HG02763 (cell line): ENCODE data around the gene CEL.
"Not testable (repeated sequence)": the region's sequence is repeated elsewhere in the genome, so short reads cannot be mapped to it uniquely, and the experiment has no call there.

Experiments
- ATAC-seq: cut with Tn5 transposase; IDR thresholded peaks from one replicate; pipeline ENCODE4 v1.9.1; 2021; ENCODE audit warnings: mild to moderate bottlenecking, moderate library complexity; ENCODE audit not compliant: unreplicated experiment

The CEL gene

GRCh38 chr9:133080786-133081779 lies 19.3 kb downstream of the CEL start:
- not testable (repeated sequence) for ATAC-seq

GRCh38 chr9:133081957-133082644 lies 20.3 kb downstream of the CEL start:
- not testable (repeated sequence) for ATAC-seq

- ATAC-seq: not testable (repeated sequence)
These were observed 21.9 kb downstream of the CEL start for GRCh38 chr9:133083688-133084087.

- ATAC-seq: not testable (repeated sequence)
These were observed 24.6 kb downstream of the CEL start for GRCh38 chr9:133086212-133086860.

GRCh38 chr9:133086894-133087293 lies 25.1 kb downstream of the CEL start:
- no peak for ATAC-seq

GRCh38 chr9:133087429-133088145 lies 25.8 kb downstream of the CEL start:
- no peak for ATAC-seq

- no peak for ATAC-seq
These were observed 26.5 kb downstream of the CEL start for GRCh38 chr9:133088146-133088750.

- no peak for ATAC-seq
These were observed 27.0 kb downstream of the CEL start for GRCh38 chr9:133088756-133089155.

- ATAC-seq: no peak
These were observed 27.5 kb downstream of the CEL start for GRCh38 chr9:133089271-133089671.

GRCh38 chr9:133090187-133090586 lies 28.4 kb downstream of the CEL start:
- ATAC-seq: no peak

GRCh38 chr9:133090752-133091385 lies 29.1 kb downstream of the CEL start:
- no peak for ATAC-seq

- not testable (repeated sequence) for ATAC-seq
These were observed 32.6 kb downstream of the CEL start for GRCh38 chr9:133094351-133094750.

- no peak for ATAC-seq
These were observed 33.1 kb downstream of the CEL start for GRCh38 chr9:133094842-133095393.

- no peak for ATAC-seq
These were observed 36.4 kb downstream of the CEL start for GRCh38 chr9:133098104-133098754.

GRCh38 chr9:133098871-133099270 lies 37.1 kb downstream of the CEL start:
- ATAC-seq: no peak

- no peak for ATAC-seq
These were observed 38.1 kb downstream of the CEL start for GRCh38 chr9:133099726-133100505.

- no peak for ATAC-seq
These were observed 39.0 kb downstream of the CEL start for GRCh38 chr9:133100506-133101355.
